ENCODE measurements around the gene ZBTB40.

The ZBTB40 gene

DNA sequence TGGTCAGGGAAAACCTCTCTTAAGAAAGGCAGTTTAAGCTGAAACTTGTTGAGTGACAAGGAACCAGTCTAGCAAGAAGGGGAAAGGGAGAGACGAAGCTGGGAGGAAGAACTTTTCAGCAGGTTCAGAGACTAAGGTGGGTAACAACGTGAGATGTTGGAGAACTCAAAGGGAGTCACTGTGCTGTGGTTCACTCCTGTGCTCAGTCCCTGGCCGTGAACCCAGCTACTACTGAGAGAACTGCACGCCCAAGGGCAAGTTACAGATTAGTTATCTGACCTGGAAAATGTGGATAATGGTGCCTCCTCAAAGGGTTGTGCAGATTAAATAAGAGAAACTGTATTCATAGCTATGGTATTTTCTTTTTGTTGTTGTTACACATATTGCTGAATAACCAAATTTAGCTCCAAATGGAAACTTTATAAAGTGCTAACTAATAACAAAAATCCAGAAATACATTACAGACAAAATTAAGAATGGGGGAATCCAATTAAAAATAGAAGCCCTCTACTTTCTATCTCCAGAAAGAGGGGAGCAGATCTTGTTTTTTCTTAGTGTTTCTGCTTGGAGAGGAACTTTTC, 2.9 kb downstream of the ZBTB40 start:
- TF ChIP-seq EZH2 (IDR thresholded peaks at IDR 0.05; ENCODE audit: borderline replicate concordance, low read length), result no peak
- TF ChIP-seq, protein P1, sequence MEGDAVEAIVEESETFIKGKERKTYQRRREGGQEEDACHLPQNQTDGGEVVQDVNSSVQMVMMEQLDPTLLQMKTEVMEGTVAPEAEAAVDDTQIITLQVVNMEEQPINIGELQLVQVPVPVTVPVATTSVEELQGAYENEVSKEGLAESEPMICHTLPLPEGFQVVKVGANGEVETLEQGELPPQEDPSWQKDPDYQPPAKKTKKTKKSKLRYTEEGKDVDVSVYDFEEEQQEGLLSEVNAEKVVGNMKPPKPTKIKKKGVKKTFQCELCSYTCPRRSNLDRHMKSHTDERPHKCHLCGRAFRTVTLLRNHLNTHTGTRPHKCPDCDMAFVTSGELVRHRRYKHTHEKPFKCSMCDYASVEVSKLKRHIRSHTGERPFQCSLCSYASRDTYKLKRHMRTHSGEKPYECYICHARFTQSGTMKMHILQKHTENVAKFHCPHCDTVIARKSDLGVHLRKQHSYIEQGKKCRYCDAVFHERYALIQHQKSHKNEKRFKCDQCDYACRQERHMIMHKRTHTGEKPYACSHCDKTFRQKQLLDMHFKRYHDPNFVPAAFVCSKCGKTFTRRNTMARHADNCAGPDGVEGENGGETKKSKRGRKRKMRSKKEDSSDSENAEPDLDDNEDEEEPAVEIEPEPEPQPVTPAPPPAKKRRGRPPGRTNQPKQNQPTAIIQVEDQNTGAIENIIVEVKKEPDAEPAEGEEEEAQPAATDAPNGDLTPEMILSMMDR (IDR thresholded peaks at IDR 0.05; ENCODE audit: low read length), result no peak
- no peaks in the 10 kb centered on the region for H3K9me3 ChIP-seq (ENCODE audit: low read length)
- no peak overlapping the region for H3K4me2 ChIP-seq (ENCODE audit: low read length)
- no peaks in the 10 kb centered on the region for H3F3A ChIP-seq (ENCODE audit: insufficient read depth, low read length)
- no peaks in the 10 kb centered on the region for H3K27me3 ChIP-seq (ENCODE audit: insufficient read depth, low read length)
- H3K79me2 ChIP-seq (ENCODE audit: insufficient read depth, low read length), result peaks cover 12% of the 10 kb centered on the region; the same call in 1 of the 2 replicates
- peaks cover 19% of the 10 kb centered on the region for H3K4me1 ChIP-seq (ENCODE audit: insufficient read depth, low read length, severe bottlenecking)
- no peak overlapping the region for H3K27ac ChIP-seq (ENCODE audit: low read depth, low read length, poor library complexity, severe bottlenecking)
- H3K9me2 ChIP-seq (ENCODE audit: low read depth, low read length), result no peaks in the 10 kb centered on the region
- no peak overlapping the region for H2AFZ ChIP-seq (ENCODE audit: low read length)
- no peaks in the 10 kb centered on the region for H4K20me1 ChIP-seq (ENCODE audit: insufficient read depth, low read length)
- no peak overlapping the region for H3K4me3 ChIP-seq (ENCODE audit: low read depth, low read length, poor library complexity, severe bottlenecking)
- no peak overlapping the region for H3K9ac ChIP-seq (ENCODE audit: low read length)
- no peaks in the 10 kb centered on the region for H3K36me3 ChIP-seq (ENCODE audit: insufficient read depth, low read length)

DNA sequence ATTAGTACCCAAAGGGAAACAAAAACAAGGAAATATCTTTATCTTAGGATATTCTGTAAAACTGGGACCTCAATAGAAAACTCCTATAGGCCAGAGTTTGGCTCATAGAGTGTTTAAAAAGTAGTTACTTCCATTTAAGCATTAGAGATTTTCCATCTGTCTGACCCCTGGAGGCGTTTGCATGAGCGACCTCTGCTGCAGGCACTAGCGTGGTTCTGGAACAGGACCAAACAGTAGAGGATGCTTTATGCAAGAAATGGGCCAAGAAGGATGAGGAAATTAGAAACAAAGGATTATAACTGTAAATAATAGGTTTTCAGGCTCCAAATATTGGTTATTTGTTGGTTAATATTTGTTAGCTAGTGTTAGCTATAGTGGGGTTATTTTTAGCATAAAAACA, 5.7 kb downstream of the ZBTB40 start:
- TF ChIP-seq, protein P1 (IDR thresholded peaks at IDR 0.05; ENCODE audit: low read length), result no peak
- no peak for TF ChIP-seq EZH2 (IDR thresholded peaks at IDR 0.05; ENCODE audit: borderline replicate concordance, low read length)
- H3K27me3 ChIP-seq (ENCODE audit: insufficient read depth, low read length), result no peaks in the 10 kb centered on the region
- H3K9me2 ChIP-seq (ENCODE audit: low read depth, low read length), result no peaks in the 10 kb centered on the region
- no peaks in the 10 kb centered on the region for H4K20me1 ChIP-seq (ENCODE audit: insufficient read depth, low read length)
- H3K4me3 ChIP-seq (ENCODE audit: low read depth, low read length, poor library complexity, severe bottlenecking), result no peak overlapping the region
- no peak overlapping the region for H3K9ac ChIP-seq (ENCODE audit: low read length)
- peaks cover 19% of the 10 kb centered on the region for H3K4me1 ChIP-seq (ENCODE audit: insufficient read depth, low read length, severe bottlenecking)
- no peak overlapping the region for H2AFZ ChIP-seq (ENCODE audit: low read length)
- H3K79me2 ChIP-seq (ENCODE audit: insufficient read depth, low read length), result peaks cover 18% of the 10 kb centered on the region; the same call in 1 of the 2 replicates
- H3F3A ChIP-seq (ENCODE audit: insufficient read depth, low read length), result no peaks in the 10 kb centered on the region
- H3K4me2 ChIP-seq (ENCODE audit: low read length), result no peak overlapping the region
- no peaks in the 10 kb centered on the region for H3K36me3 ChIP-seq (ENCODE audit: insufficient read depth, low read length)
- no peaks in the 10 kb centered on the region for H3K9me3 ChIP-seq (ENCODE audit: low read length)
- no peak overlapping the region for H3K27ac ChIP-seq (ENCODE audit: low read depth, low read length, poor library complexity, severe bottlenecking)

DNA sequence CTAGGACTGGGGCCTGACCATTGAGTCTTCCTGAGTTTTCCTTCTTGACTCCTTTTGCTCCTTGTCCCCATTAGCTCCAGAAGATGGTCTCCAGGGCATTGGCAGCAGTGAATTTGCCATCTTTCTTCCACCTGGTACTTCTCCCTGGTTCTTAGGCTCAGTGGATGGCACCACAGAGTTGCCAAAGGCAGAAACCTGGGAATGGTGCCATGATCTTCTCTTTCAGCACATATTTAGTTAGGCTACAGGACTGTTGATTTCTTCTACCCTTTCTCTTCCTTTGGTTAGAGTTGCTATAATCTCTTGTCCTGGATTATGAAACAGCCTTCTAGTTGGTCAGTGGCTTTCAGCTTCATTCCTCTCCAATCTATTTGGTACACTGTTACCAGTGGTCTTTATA, 6.2 kb downstream of the ZBTB40 start:
- Histone ChIP-seq H4K20me1 (ENCODE audit: insufficient read depth, low read length) (no peaks in the 10 kb centered on the region), H3K4me2 (ENCODE audit: low read length) (no peak overlapping the region), H3K9me2 (ENCODE audit: low read depth, low read length) (no peaks in the 10 kb centered on the region), H3K27me3 (ENCODE audit: insufficient read depth, low read length) (no peaks in the 10 kb centered on the region), H3K36me3 (ENCODE audit: insufficient read depth, low read length) (no peaks in the 10 kb centered on the region), H3K9ac (ENCODE audit: low read length) (no peak overlapping the region), H2AFZ (ENCODE audit: low read length) (no peak overlapping the region), H3K27ac (ENCODE audit: low read depth, low read length, poor library complexity, severe bottlenecking) (no peak overlapping the region), H3K4me1 (ENCODE audit: insufficient read depth, low read length, severe bottlenecking) (peaks cover 15% of the 10 kb centered on the region), H3F3A (ENCODE audit: insufficient read depth, low read length) (no peaks in the 10 kb centered on the region), H3K79me2 (ENCODE audit: insufficient read depth, low read length) (peaks cover 20% of the 10 kb centered on the region; the same call in 1 of the 2 replicates), H3K9me3 (ENCODE audit: low read length) (no peaks in the 10 kb centered on the region), H3K4me3 (ENCODE audit: low read depth, low read length, poor library complexity, severe bottlenecking) (no peak overlapping the region)
- TF ChIP-seq EZH2 (IDR thresholded peaks at IDR 0.05; ENCODE audit: borderline replicate concordance, low read length), result no peak
- TF ChIP-seq, protein P1 (IDR thresholded peaks at IDR 0.05; ENCODE audit: low read length), result no peak

Data from OCI-LY1 (cell line).